Keratinocyte (primary cell): Measurements from ENCODE around the gene ITIH3.

Experiments
- EZH2 ChIP-seq: IDR thresholded peaks from one replicate; pipeline ENCODE4 v1.6.1; 2012; ENCODE audit warnings: inconsistent platforms, mild to moderate bottlenecking, low read length, moderate library complexity
- TF ChIP-seq, protein P1 (sequence below), 3 experiments: IDR thresholded peaks in 1 of 3; conservative IDR thresholded peaks in 1 of 3; optimal IDR thresholded peaks in 1 of 3; 2 replicates in 2 of 3; 3 replicates in 1 of 3; pipeline versions ENCODE3 to v1.5.1; 2011; ENCODE audit warnings: low read length in 3 of 3, mild to moderate bottlenecking in 3 of 3, moderate library complexity in 2 of 3, control low read depth in 1 of 3, inconsistent platforms in 1 of 3; ENCODE audit not compliant: insufficient read depth in 2 of 3; ENCODE audit errors: extremely low read depth in 1 of 3

DNA sequence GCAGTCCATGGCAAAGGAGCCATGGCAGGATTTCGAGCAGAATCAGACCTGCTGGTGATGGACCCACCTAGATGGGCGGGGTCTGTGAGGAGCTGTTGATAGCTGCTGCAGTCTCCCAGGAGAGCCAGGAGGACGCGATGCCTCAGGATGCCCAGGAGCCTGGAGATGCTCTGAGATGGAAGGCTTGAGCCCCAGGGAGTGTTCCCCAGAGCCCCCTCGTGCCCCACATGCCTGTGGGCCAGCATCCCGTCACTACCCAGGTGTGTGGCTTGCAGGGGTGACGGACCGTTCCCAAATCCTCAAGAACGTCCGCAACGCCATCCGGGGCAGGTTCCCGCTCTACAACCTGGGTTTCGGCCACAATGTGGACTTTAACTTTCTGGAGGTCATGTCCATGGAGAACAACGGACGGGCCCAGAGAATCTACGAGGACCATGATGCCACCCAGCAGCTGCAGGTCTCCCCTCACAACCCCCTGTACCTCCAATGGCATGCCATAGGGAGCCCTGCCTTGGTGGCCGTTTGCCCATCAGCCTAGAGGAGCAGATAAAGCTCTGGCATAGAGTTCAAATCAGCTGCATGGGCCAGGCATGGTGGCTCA is 10.5 kb upstream of the ITIH3 start:
- TF ChIP-seq, protein P1, sequence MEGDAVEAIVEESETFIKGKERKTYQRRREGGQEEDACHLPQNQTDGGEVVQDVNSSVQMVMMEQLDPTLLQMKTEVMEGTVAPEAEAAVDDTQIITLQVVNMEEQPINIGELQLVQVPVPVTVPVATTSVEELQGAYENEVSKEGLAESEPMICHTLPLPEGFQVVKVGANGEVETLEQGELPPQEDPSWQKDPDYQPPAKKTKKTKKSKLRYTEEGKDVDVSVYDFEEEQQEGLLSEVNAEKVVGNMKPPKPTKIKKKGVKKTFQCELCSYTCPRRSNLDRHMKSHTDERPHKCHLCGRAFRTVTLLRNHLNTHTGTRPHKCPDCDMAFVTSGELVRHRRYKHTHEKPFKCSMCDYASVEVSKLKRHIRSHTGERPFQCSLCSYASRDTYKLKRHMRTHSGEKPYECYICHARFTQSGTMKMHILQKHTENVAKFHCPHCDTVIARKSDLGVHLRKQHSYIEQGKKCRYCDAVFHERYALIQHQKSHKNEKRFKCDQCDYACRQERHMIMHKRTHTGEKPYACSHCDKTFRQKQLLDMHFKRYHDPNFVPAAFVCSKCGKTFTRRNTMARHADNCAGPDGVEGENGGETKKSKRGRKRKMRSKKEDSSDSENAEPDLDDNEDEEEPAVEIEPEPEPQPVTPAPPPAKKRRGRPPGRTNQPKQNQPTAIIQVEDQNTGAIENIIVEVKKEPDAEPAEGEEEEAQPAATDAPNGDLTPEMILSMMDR (optimal IDR thresholded peaks at IDR 0.05 in 1 of 3, IDR thresholded peaks at IDR 0.05 in 1 of 3, conservative IDR thresholded peaks at IDR 0.05 in 1 of 3; ENCODE audit: extremely low read depth in 1 of 3, insufficient read depth in 2 of 3, low read length in 3 of 3): no peak
- no peak for TF ChIP-seq EZH2
